ENCODE data around the gene CADM2.

GRCh38 chr3:85053626-85054025, 94.8 kb downstream of the CADM2 start:
- TF ChIP-seq POLR2A (IDR thresholded peaks at IDR 0.05) = no peak
- no peak for TF ChIP-seq CTCF (IDR thresholded peaks at IDR 0.05)
- TF ChIP-seq POLR2AphosphoS5 (IDR thresholded peaks at IDR 0.05) = no peak

Measured in prostate gland (tissue), 2 donors.